GM12878 (cell line): Measurements from ENCODE around the gene RBBP5.

ENCODE experiments used
- CTCF ChIP-seq, 3 experiments: IDR thresholded peaks in 2 of 3; conservative IDR thresholded peaks in 1 of 3; 2 replicates each; pipeline ENCODE4 v1.5.1; 2011; ENCODE audit warnings: low read depth in 3 of 3, low read length in 3 of 3, mild to moderate bottlenecking in 3 of 3, control low read depth in 2 of 3, moderate library complexity in 2 of 3, inconsistent platforms in 1 of 3, mixed read lengths in 1 of 3; ENCODE audit not compliant: control insufficient read depth in 2 of 3, insufficient read depth in 1 of 3; ENCODE audit errors: extremely low read depth in 1 of 3
- POLR2AphosphoS2 ChIP-seq: IDR thresholded peaks from 2 replicates; pipeline ENCODE4 v1.6.1; 2011; ENCODE audit warnings: low read depth, mild to moderate bottlenecking, low read length, improper control_type of control experiment, moderate library complexity
- ZNF274 ChIP-seq: IDR thresholded peaks from one replicate; pipeline ENCODE4 v1.8.0; 2011; ENCODE audit not compliant: insufficient read length, insufficient read depth

- TF ChIP-seq ZNF274 (no peak), CTCF (IDR thresholded peaks at IDR 0.05 in 2 of 3, conservative IDR thresholded peaks at IDR 0.05 in 1 of 3; ENCODE audit: control insufficient read depth in 2 of 3, extremely low read depth in 1 of 3, insufficient read depth in 1 of 3, low read depth in 3 of 3, low read length in 3 of 3) (peak in 1 of 3 experiments; percentile 20; a peak in 1 of 6 replicates), POLR2AphosphoS2 (no peak)
Measured at GRCh38 chr1:205066141-205066818, 55.5 kb downstream of the RBBP5 start.
